Chondrocyte (in vitro differentiated cells): Measurements from ENCODE around the gene LRRK1. TPM values are rescaled to one million over a fixed set of nuclear protein-coding genes. Genes with fewer than 3 reads are reported as not detected.

Experiments used
- DNase-seq: peaks from one replicate; pipeline ENCODE4 v3.0.0; 2021; ENCODE audit warnings: mixed read lengths, low spot score
- H3K27ac Mint-ChIP-seq: one replicate; pipeline ENCODE4 v1.8.0; 2021; ENCODE audit warnings: mild to moderate bottlenecking, moderate library complexity, mixed read lengths; ENCODE audit not compliant: unreplicated experiment
- H3K27me3 Mint-ChIP-seq: 2 replicates; pipeline ENCODE4 v1.8.0; 2021; ENCODE audit warnings: low read depth, mixed read lengths
- H3K36me3 Mint-ChIP-seq: 2 replicates; pipeline ENCODE4 v1.8.0; 2021; ENCODE audit warnings: low read depth, mixed read lengths
- H3K4me1 Mint-ChIP-seq: 2 replicates; pipeline ENCODE4 v1.8.0; 2021; ENCODE audit warnings: low read depth, mild to moderate bottlenecking, mixed read lengths
- H3K4me3 Mint-ChIP-seq: one replicate; pipeline ENCODE4 v1.8.0; 2021; ENCODE audit warnings: mild to moderate bottlenecking, moderate library complexity, mixed read lengths; ENCODE audit not compliant: unreplicated experiment
- H3K9me3 Mint-ChIP-seq: 2 replicates; pipeline ENCODE4 v1.8.0; 2021; ENCODE audit warnings: low read depth, mixed read lengths
- CTCF ChIP-seq: fragments of 200-600 bp; sonication (generic); IDR thresholded peaks from 2 replicates; pipeline ENCODE4 v1.5.0; 2021; ENCODE audit warnings: antibody characterized with exemption, mild to moderate bottlenecking, moderate library complexity
- total RNA-seq: library from RNA; stranded (reverse); gene quantifications from 3 replicates; pipeline ENCODE4 v1.2.1, GENCODE V29; 2021

The LRRK1 gene
- total RNA-seq, 1 donor from 2014 or later: 10.1 TPM

- peak; percentile 74 for DNase-seq
- Mint-ChIP-seq H3K9me3 (peaks cover 2% of the 10 kb centered on the region), H3K27ac (no peak overlapping the region), H3K4me1 (peaks cover 1% of the 10 kb centered on the region), H3K4me3 (no peak overlapping the region), H3K36me3 (peaks cover 9% of the 10 kb centered on the region), H3K27me3 (no peaks in the 10 kb centered on the region)
- no peak for TF ChIP-seq CTCF
Measured at GRCh38 chr15:101028772-101029438, 109.7 kb downstream of the LRRK1 start.

- peak; percentile 44 for DNase-seq
- no peak overlapping the region for H3K27ac Mint-ChIP-seq
- no peak for TF ChIP-seq CTCF
- H3K9me3 Mint-ChIP-seq: peaks cover 13% of the 10 kb centered on the region
- no peak overlapping the region for H3K4me3 Mint-ChIP-seq
- H3K36me3 Mint-ChIP-seq: peaks cover 13% of the 10 kb centered on the region
- no peaks in the 10 kb centered on the region for H3K27me3 Mint-ChIP-seq
- H3K4me1 Mint-ChIP-seq: no peaks in the 10 kb centered on the region
Measured at GRCh38 chr15:101029971-101030661, 111.0 kb downstream of the LRRK1 start.

GRCh38 chr15:101031213-101031612, 112.1 kb downstream of the LRRK1 start:
- Mint-ChIP-seq H3K4me1 (no peaks in the 10 kb centered on the region), H3K36me3 (peaks cover 15% of the 10 kb centered on the region), H3K9me3 (peaks cover 22% of the 10 kb centered on the region), H3K27ac (no peak overlapping the region), H3K4me3 (no peak overlapping the region), H3K27me3 (no peaks in the 10 kb centered on the region)
- TF ChIP-seq CTCF: no peak
- peak; percentile 14 for DNase-seq

GRCh38 chr15:101033801-101034200, 114.6 kb downstream of the LRRK1 start:
- no peak overlapping the region for H3K4me3 Mint-ChIP-seq
- no peak for TF ChIP-seq CTCF
- DNase-seq: no peak
- peaks cover 13% of the 10 kb centered on the region for H3K36me3 Mint-ChIP-seq
- H3K4me1 Mint-ChIP-seq: no peaks in the 10 kb centered on the region
- no peak overlapping the region for H3K27ac Mint-ChIP-seq
- H3K27me3 Mint-ChIP-seq: no peaks in the 10 kb centered on the region
- peaks cover 27% of the 10 kb centered on the region for H3K9me3 Mint-ChIP-seq

- Mint-ChIP-seq H3K36me3 (peaks cover 12% of the 10 kb centered on the region), H3K27ac (no peak overlapping the region), H3K4me3 (no peak overlapping the region), H3K27me3 (no peaks in the 10 kb centered on the region), H3K4me1 (no peaks in the 10 kb centered on the region), H3K9me3 (peaks cover 27% of the 10 kb centered on the region)
- no peak for TF ChIP-seq CTCF
- no peak for DNase-seq
Measured at GRCh38 chr15:101035611-101036010, 116.5 kb downstream of the LRRK1 start.
